GM19395 (cell line): Measurements from ENCODE around the gene ALPK3.

Experiments used
- ATAC-seq: cut with Tn5 transposase; IDR thresholded peaks from one replicate; pipeline ENCODE4 v1.9.1; 2021; ENCODE audit warnings: mild to moderate bottlenecking, moderate library complexity; ENCODE audit not compliant: unreplicated experiment

The ALPK3 gene

GRCh38 chr15:84913360-84913723 is 96.2 kb downstream of the ALPK3 start:
- no peak for ATAC-seq

GRCh38 chr15:84914351-84914750 is 97.2 kb downstream of the ALPK3 start:
- ATAC-seq, result no peak

- peak; percentile 98 for ATAC-seq
Measured at GRCh38 chr15:84914909-84915605, 97.9 kb downstream of the ALPK3 start.

GRCh38 chr15:84915606-84915958 is 98.4 kb downstream of the ALPK3 start:
- no peak for ATAC-seq

- ATAC-seq, result no peak
Measured at GRCh38 chr15:84917452-84917851, 100.3 kb downstream of the ALPK3 start.

- no peak for ATAC-seq
Measured at GRCh38 chr15:84919106-84919667, 102.0 kb downstream of the ALPK3 start.

GRCh38 chr15:84921121-84921520 is 104.0 kb downstream of the ALPK3 start:
- ATAC-seq, result no peak

- ATAC-seq, result no peak
Measured at GRCh38 chr15:84922530-84922929, 105.4 kb downstream of the ALPK3 start.
